Parathyroid adenoma (tissue), 2 donors: ENCODE measurements around the gene PSMD10.

Source experiments
- H2AFZ ChIP-seq: fragments of 300-600 bp; sonication (generic); one replicate; pipeline ENCODE4 v1.7.0; 2017; ENCODE audit warnings: antibody characterized with exemption, mild to moderate bottlenecking
- H3K27ac ChIP-seq: fragments of 300-600 bp; sonication (generic); one replicate; pipeline ENCODE4 v1.7.0; 2017
- H3K27me3 ChIP-seq: fragments of 300-600 bp; sonication (generic); one replicate; pipeline ENCODE4 v1.7.0; 2017; ENCODE audit warnings: low read length; ENCODE audit not compliant: control insufficient read depth, insufficient read depth
- H3K36me3 ChIP-seq: fragments of 300-600 bp; sonication (generic); one replicate; pipeline ENCODE4 v1.7.0; 2017; ENCODE audit warnings: low read length; ENCODE audit not compliant: control insufficient read depth, insufficient read depth
- H3K4me1 ChIP-seq: fragments of 300-600 bp; sonication (generic); one replicate; pipeline ENCODE4 v1.7.0; 2017; ENCODE audit warnings: control low read depth
- H3K4me2 ChIP-seq: fragments of 300-600 bp; sonication (generic); one replicate; pipeline ENCODE4 v1.7.0; 2017; ENCODE audit warnings: low read length
- H3K4me3 ChIP-seq: fragments of 300-600 bp; sonication (generic); one replicate; pipeline ENCODE4 v1.7.0; 2017; ENCODE audit warnings: low read depth, low read length
- H3K79me2 ChIP-seq: fragments of 300-600 bp; sonication (generic); one replicate; pipeline ENCODE4 v1.7.0; 2017; ENCODE audit warnings: control low read depth
- H3K9ac ChIP-seq: fragments of 300-600 bp; sonication (generic); one replicate; pipeline ENCODE4 v1.7.0; 2017; ENCODE audit warnings: mild to moderate bottlenecking
- H3K9me3 ChIP-seq: fragments of 300-600 bp; sonication (generic); one replicate; pipeline ENCODE4 v1.7.0; 2017; ENCODE audit warnings: low read length; ENCODE audit not compliant: control insufficient read depth
- TF ChIP-seq, protein P1 (sequence below): fragments of 300-600 bp; sonication (generic); IDR thresholded peaks from one replicate; pipeline ENCODE4 v1.7.0; 2017; ENCODE audit warnings: antibody characterized with exemption, mild to moderate bottlenecking
- donor health status: primary hyperparathyroidism.

The PSMD10 gene

GRCh38 chrX:108123591-108124366 is 32.4 kb upstream of the PSMD10 start:
- TF ChIP-seq, protein P1, sequence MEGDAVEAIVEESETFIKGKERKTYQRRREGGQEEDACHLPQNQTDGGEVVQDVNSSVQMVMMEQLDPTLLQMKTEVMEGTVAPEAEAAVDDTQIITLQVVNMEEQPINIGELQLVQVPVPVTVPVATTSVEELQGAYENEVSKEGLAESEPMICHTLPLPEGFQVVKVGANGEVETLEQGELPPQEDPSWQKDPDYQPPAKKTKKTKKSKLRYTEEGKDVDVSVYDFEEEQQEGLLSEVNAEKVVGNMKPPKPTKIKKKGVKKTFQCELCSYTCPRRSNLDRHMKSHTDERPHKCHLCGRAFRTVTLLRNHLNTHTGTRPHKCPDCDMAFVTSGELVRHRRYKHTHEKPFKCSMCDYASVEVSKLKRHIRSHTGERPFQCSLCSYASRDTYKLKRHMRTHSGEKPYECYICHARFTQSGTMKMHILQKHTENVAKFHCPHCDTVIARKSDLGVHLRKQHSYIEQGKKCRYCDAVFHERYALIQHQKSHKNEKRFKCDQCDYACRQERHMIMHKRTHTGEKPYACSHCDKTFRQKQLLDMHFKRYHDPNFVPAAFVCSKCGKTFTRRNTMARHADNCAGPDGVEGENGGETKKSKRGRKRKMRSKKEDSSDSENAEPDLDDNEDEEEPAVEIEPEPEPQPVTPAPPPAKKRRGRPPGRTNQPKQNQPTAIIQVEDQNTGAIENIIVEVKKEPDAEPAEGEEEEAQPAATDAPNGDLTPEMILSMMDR = no peak
- Histone ChIP-seq H3K36me3 (no peaks in the 10 kb centered on the region), H3K9ac (no peak overlapping the region), H3K27ac (no peak overlapping the region), H3K79me2 (no peaks in the 10 kb centered on the region), H3K4me1 (no peaks in the 10 kb centered on the region), H3K9me3 (no peaks in the 10 kb centered on the region), H3K4me2 (no peak overlapping the region), H2AFZ (no peak overlapping the region), H3K4me3 (no peak overlapping the region), H3K27me3 (no peaks in the 10 kb centered on the region)

GRCh38 chrX:108122748-108123147 is 31.4 kb upstream of the PSMD10 start:
- Histone ChIP-seq H3K9ac (no peak overlapping the region), H2AFZ (no peak overlapping the region), H3K4me1 (no peaks in the 10 kb centered on the region), H3K36me3 (no peaks in the 10 kb centered on the region), H3K27ac (no peak overlapping the region), H3K79me2 (no peaks in the 10 kb centered on the region), H3K4me2 (no peak overlapping the region), H3K9me3 (no peaks in the 10 kb centered on the region), H3K27me3 (no peaks in the 10 kb centered on the region), H3K4me3 (no peak overlapping the region)
- TF ChIP-seq, protein P1 = no peak

DNA sequence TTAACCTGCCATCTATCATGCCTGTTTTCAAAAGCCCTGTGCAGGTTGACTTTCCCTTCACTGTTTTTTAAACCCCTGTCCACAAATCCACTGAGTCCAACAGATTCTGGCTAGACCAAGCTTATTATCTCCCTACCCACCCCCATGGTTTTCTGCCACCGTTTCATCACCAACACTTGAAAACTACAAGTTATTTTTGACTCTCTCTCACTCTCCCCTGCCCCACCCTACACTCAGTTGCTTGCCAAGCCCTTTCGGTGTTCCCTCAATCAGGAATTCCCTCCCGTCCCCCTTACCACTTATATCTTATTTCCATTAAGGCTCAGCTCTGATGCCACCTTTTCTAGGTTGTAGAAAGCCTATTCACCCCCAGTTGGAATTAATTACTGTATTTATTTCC is 29.9 kb upstream of the PSMD10 start:
- Histone ChIP-seq H3K4me2 (no peak overlapping the region), H3K9ac (no peak overlapping the region), H3K9me3 (no peaks in the 10 kb centered on the region), H3K27ac (no peak overlapping the region), H3K4me3 (no peak overlapping the region), H2AFZ (no peak overlapping the region), H3K79me2 (no peaks in the 10 kb centered on the region), H3K4me1 (no peaks in the 10 kb centered on the region), H3K36me3 (no peaks in the 10 kb centered on the region), H3K27me3 (no peaks in the 10 kb centered on the region)
- TF ChIP-seq, protein P1 = no peak

DNA sequence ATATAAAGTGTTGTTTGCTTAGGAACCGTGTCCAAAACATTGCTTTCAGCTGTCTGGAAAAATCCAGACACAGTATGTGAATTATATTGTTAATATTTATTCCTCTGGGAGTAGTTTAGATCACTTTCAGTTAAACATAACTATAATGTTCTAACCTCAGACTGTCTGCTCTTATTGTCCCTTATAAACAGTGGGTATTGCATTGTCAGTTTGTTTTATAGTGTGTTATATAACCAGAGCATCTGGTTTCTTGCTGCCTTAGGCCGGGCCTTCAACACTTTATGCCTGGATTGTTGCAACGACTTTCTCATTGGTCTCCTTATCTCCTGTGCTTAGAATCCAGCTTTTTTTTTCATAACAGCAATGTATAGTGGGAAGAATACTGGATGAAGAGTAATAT is 26.6 kb upstream of the PSMD10 start:
- Histone ChIP-seq H3K4me2 (no peak overlapping the region), H3K36me3 (no peaks in the 10 kb centered on the region)

More for the DNA sequence above, 26.6 kb upstream of the PSMD10 start:
- no peaks in the 10 kb centered on the region for H3K4me1 ChIP-seq
- TF ChIP-seq, protein P1 = no peak
- no peaks in the 10 kb centered on the region for H3K79me2 ChIP-seq
- H3K27ac ChIP-seq = no peak overlapping the region
- H3K4me3 ChIP-seq = no peak overlapping the region
- no peak overlapping the region for H3K9ac ChIP-seq
- no peaks in the 10 kb centered on the region for H3K9me3 ChIP-seq
- no peak overlapping the region for H2AFZ ChIP-seq
- H3K27me3 ChIP-seq = no peaks in the 10 kb centered on the region
